GM23338 (cell line): ENCODE measurements around the gene SIRT2.
"Not testable (repeated sequence)": the region's sequence is repeated elsewhere in the genome, so short reads cannot be mapped to it uniquely, and the experiment has no call there.

Experiments
- CREB1 ChIP-seq: fragments of 250-450 bp; sonication (Bioruptor Pico); IDR thresholded peaks from 2 replicates; pipeline ENCODE4 v1.5.0; 2020; ENCODE audit warnings: low read depth, mild to moderate bottlenecking, moderate library complexity
- CTCF ChIP-seq, 2 experiments: fragments of 200-600 bp in 1 of 2; sonication (generic) in 1 of 2; conservative IDR thresholded peaks; 2 replicates each; pipeline versions ENCODE4 v1.5.1 to v1.6.1; 2016 to 2017; ENCODE audit warnings: antibody characterized with exemption in 2 of 2, low read depth in 2 of 2, mild to moderate bottlenecking in 2 of 2, moderate library complexity in 1 of 2
- EZH2 ChIP-seq: fragments of 200-600 bp; sonication (generic); IDR thresholded peaks from one replicate; pipeline ENCODE4 v1.8.0; 2017; ENCODE audit warnings: antibody characterized with exemption, mild to moderate bottlenecking, low read depth; ENCODE audit not compliant: unreplicated experiment
- EZH2phosphoT487 ChIP-seq: fragments of 200-600 bp; sonication (generic); IDR thresholded peaks from one replicate; pipeline ENCODE4 v1.8.1; 2018; ENCODE audit warnings: antibody characterized with exemption; ENCODE audit not compliant: unreplicated experiment
- JUNB ChIP-seq: IDR thresholded peaks from one replicate; pipeline ENCODE4 v1.6.1; 2016; ENCODE audit warnings: antibody characterized with exemption; ENCODE audit not compliant: unreplicated experiment
- NANOG ChIP-seq: IDR thresholded peaks from 2 replicates; pipeline ENCODE4 v1.6.1; 2016; ENCODE audit warnings: antibody characterized with exemption, borderline replicate concordance
- POLR2AphosphoS5 ChIP-seq: IDR thresholded peaks from 2 replicates; pipeline ENCODE4 v1.6.1; 2016; ENCODE audit warnings: antibody characterized with exemption, low read depth
- REST ChIP-seq: IDR thresholded peaks from one replicate; pipeline ENCODE4 v1.6.1; 2018; ENCODE audit warnings: antibody characterized with exemption; ENCODE audit not compliant: unreplicated experiment
- STAT1 ChIP-seq: IDR thresholded peaks from one replicate; pipeline ENCODE4 v1.6.1; 2016; ENCODE audit warnings: antibody characterized with exemption; ENCODE audit not compliant: unreplicated experiment
- ZNF114 ChIP-seq: fragments of 250-450 bp; sonication (Bioruptor Pico); IDR thresholded peaks from 2 replicates; pipeline ENCODE4 v1.5.0; 2020; ENCODE audit warnings: mild to moderate bottlenecking, moderate library complexity
- ZNF331 ChIP-seq: fragments of 250-450 bp; sonication (Bioruptor Pico); IDR thresholded peaks from 2 replicates; pipeline ENCODE4 v1.5.0; 2020; ENCODE audit warnings: low read depth, mild to moderate bottlenecking, moderate library complexity

GRCh38 chr19:38854961-38855360 lies 44.5 kb downstream of the SIRT2 start:
- not testable (repeated sequence) for TF ChIP-seq CTCF (conservative IDR thresholded peaks at IDR 0.05; ENCODE audit: low read depth in 2 of 2); EZH2; EZH2phosphoT487; ZNF114; POLR2AphosphoS5; REST; ZNF331 (CRISPR knock-in tag); JUNB; CREB1 (CRISPR knock-in tag); NANOG; STAT1
